HCT116 (cell line): ENCODE data around the gene FCRL3. TPM values are rescaled to one million over a fixed set of nuclear protein-coding genes. Genes with fewer than 3 reads are reported as not detected.

Source experiments
- ATAC-seq: fragments of 200-7000 bp; cut with Tn5 transposase; 2 replicates; pipeline ENCODE4 v1.9.1; 2020; ENCODE audit warnings: mild to moderate bottlenecking, moderate library complexity
- BruUV-seq: library from RNA; stranded (reverse); fragments of 400-500 nt; replicated peaks from 2 replicates; lab custom pipeline; 2021; lab: Mats Ljungman, UMichigan
- CTCF ChIA-PET: fragments of 300-600 bp; sonication (Branson Sonifier 250); formaldehyde crosslinking; loops from one replicate; lab custom pipeline; 2021; ENCODE audit warnings: antibody characterized with exemption; lab: Charles Lee
- POLR2A ChIA-PET: fragments of 300-600, 350-600 bp; sonication (Branson Sonifier 250); formaldehyde crosslinking; loops from one replicate; lab custom pipeline; 2021; ENCODE audit warnings: antibody characterized with exemption; lab: Charles Lee
- RAD21 ChIA-PET, 2 experiments: fragments of 300-600 bp; sonication (Branson Sonifier 250); formaldehyde crosslinking; loops; one replicate each; lab custom pipeline; 2023; ENCODE audit warnings: low total read pairs in 2 of 2; ENCODE audit not compliant: uncharacterized antibody in 2 of 2, unreplicated experiment in 2 of 2, low non-redundant PET in 1 of 2; lab: Charles Lee
- DNase-seq: peaks from one replicate; pipeline ENCODE4 v3.0.0-alpha.2; 2010; ENCODE audit warnings: low read depth, low spot score
- H2AFZ ChIP-seq: fragments of 200-600 bp; shearing (Covaris generic), sonication (generic); 2 replicates; pipeline ENCODE4 v1.6.1; 2017; ENCODE audit warnings: low read depth, mixed run types, mixed read lengths, antibody characterized with exemption, low read length; ENCODE audit not compliant: poor library complexity, severe bottlenecking
- H3K27ac ChIP-seq: 2 replicates; pipeline ENCODE4 v1.5.1; 2012; ENCODE audit warnings: low read depth, low read length
- H3K27me3 ChIP-seq: fragments of 200-600 bp; sonication (generic); 2 replicates; pipeline ENCODE4 v1.6.1; 2016; ENCODE audit warnings: mixed run types, low read length, mixed read lengths; ENCODE audit not compliant: insufficient read depth
- H3K36me3 ChIP-seq, 2 experiments: fragments of 200-500 bp in 1 of 2; fragments of 200-600 bp in 1 of 2; sonication (Bioruptor generic) in 1 of 2; sonication (generic) in 1 of 2; 2 replicates each; pipeline versions ENCODE4 v1.5.1 to v1.6.1; 2014 to 2016; ENCODE audit warnings: low read length in 2 of 2, inconsistent platforms in 1 of 2, mixed read lengths in 1 of 2, mixed run types in 1 of 2; ENCODE audit not compliant: insufficient read depth in 2 of 2, control insufficient read depth in 1 of 2
- H3K4me1 ChIP-seq, 2 experiments: fragments of 200-600 bp in 1 of 2; sonication (generic) in 1 of 2; 2 replicates each; pipeline versions ENCODE4 v1.5.1 to v1.6.1; 2012 to 2017; ENCODE audit warnings: low read length in 2 of 2, inconsistent platforms in 1 of 2, mild to moderate bottlenecking in 1 of 2, mixed read lengths in 1 of 2, mixed run types in 1 of 2, moderate library complexity in 1 of 2; ENCODE audit not compliant: insufficient read depth in 2 of 2, control insufficient read depth in 1 of 2
- H3K4me2 ChIP-seq: fragments of 200-600 bp; sonication (generic); 2 replicates; pipeline ENCODE4 v1.6.1; 2017; ENCODE audit warnings: mixed run types, low read length, mixed read lengths
- H3K4me3 ChIP-seq, 2 experiments: fragments of 200-600 bp in 1 of 2; sonication (generic) in 1 of 2; replicated peaks in 1 of 2; 2 replicates each; pipeline ENCODE4 v1.5.1; 2011 to 2016; ENCODE audit warnings: low read length in 2 of 2, control low read depth in 1 of 2, low read depth in 1 of 2, mild to moderate bottlenecking in 1 of 2, mixed read lengths in 1 of 2, mixed run types in 1 of 2
- H3K79me2 ChIP-seq: fragments of 200-600 bp; sonication (generic); 2 replicates; pipeline ENCODE4 v1.6.1; 2017; ENCODE audit warnings: mild to moderate bottlenecking, mixed run types, low read length, moderate library complexity, mixed read lengths; ENCODE audit not compliant: insufficient read depth
- H3K9ac ChIP-seq: fragments of 200-600 bp; sonication (generic); 2 replicates; pipeline ENCODE4 v1.6.1; 2016; ENCODE audit warnings: low read length, mixed read lengths
- H3K9me2 ChIP-seq: fragments of 200-600 bp; sonication (generic), shearing (Covaris generic); 2 replicates; pipeline ENCODE4 v1.6.1; 2017; ENCODE audit warnings: mixed run types, mild to moderate bottlenecking, moderate library complexity; ENCODE audit not compliant: insufficient read depth
- H3K9me3 ChIP-seq, 2 experiments: fragments of 200-500 bp in 1 of 2; fragments of 200-600 bp in 1 of 2; sonication (Bioruptor generic) in 1 of 2; sonication (generic) in 1 of 2; 2 replicates each; pipeline ENCODE4 v1.6.1; 2014 to 2017; ENCODE audit warnings: low read length in 2 of 2, mixed read lengths in 2 of 2, inconsistent platforms in 1 of 2, low read depth in 1 of 2, mild to moderate bottlenecking in 1 of 2, mixed run types in 1 of 2, moderate library complexity in 1 of 2; ENCODE audit not compliant: control insufficient read depth in 1 of 2, insufficient read depth in 1 of 2
- H4K20me1 ChIP-seq: fragments of 200-600 bp; sonication (generic), shearing (Covaris generic); 2 replicates; pipeline ENCODE4 v1.6.1; 2017; ENCODE audit warnings: mixed run types, mild to moderate bottlenecking, moderate library complexity; ENCODE audit not compliant: insufficient read depth
- CBX3 ChIP-seq: IDR thresholded peaks from 2 replicates; pipeline ENCODE4 v1.6.1; 2012; ENCODE audit warnings: low read depth
- CEBPB ChIP-seq: IDR thresholded peaks from 2 replicates; pipeline ENCODE4 v1.6.1; 2012; ENCODE audit warnings: low read depth
- EZH2 ChIP-seq: fragments of 200-600 bp; sonication (generic); IDR thresholded peaks from 2 replicates; pipeline ENCODE4 v1.6.1; 2017; ENCODE audit warnings: antibody characterized with exemption, mixed run types
- EZH2phosphoT487 ChIP-seq: fragments of 200-600 bp; IDR thresholded peaks from 2 replicates; pipeline ENCODE4 v1.6.1; 2018; ENCODE audit warnings: antibody characterized with exemption, borderline replicate concordance
- POLR2A ChIP-seq: IDR thresholded peaks from 2 replicates; pipeline ENCODE4 v1.7.0; 2011; ENCODE audit warnings: borderline replicate concordance; ENCODE audit not compliant: insufficient read depth, insufficient read length; ENCODE audit errors: extremely low read depth
- RAD21 ChIP-seq: IDR thresholded peaks from 2 replicates; pipeline ENCODE4 v1.6.1; 2012; ENCODE audit warnings: low read depth, mild to moderate bottlenecking
- REST ChIP-seq: IDR thresholded peaks from 2 replicates; pipeline ENCODE4 v1.6.1; 2012; ENCODE audit warnings: low read depth
- SIN3A ChIP-seq: IDR thresholded peaks from 2 replicates; pipeline ENCODE4 v1.6.1; 2012; ENCODE audit warnings: low read depth
- SP1 ChIP-seq: IDR thresholded peaks from 2 replicates; pipeline ENCODE4 v1.6.1; 2012; ENCODE audit warnings: low read depth
- SRF ChIP-seq: IDR thresholded peaks from 2 replicates; pipeline ENCODE4 v1.6.1; 2012; ENCODE audit warnings: low read depth
- YY1 ChIP-seq: IDR thresholded peaks from 2 replicates; pipeline ENCODE4 v1.6.1; 2011; ENCODE audit warnings: low read length, low read depth, moderate library complexity, mild to moderate bottlenecking; ENCODE audit not compliant: insufficient replicate concordance; ENCODE audit errors: extremely low read depth
- ZFX ChIP-seq: fragments of 450-650 bp; IDR thresholded peaks from 2 replicates; pipeline ENCODE4 v1.6.1; 2017
- ZNF274 ChIP-seq: fragments of 200-500 bp; sonication (Bioruptor generic); IDR thresholded peaks from 2 replicates; pipeline ENCODE4 v1.6.1; 2014; ENCODE audit warnings: mild to moderate bottlenecking, low read depth, low read length, inconsistent platforms
- intact Hi-C: fragments of 100-400 bp; cut with micrococcal nuclease; formaldehyde crosslinking; loops from 2 replicates; pipeline ENCODE4 v1.10.0; 2022
- total RNA-seq: library from RNA; stranded (reverse); gene quantifications from one replicate; pipeline ENCODE4 v1.2.1, GENCODE V29; 2021; ENCODE audit not compliant: unreplicated experiment
- TF ChIP-seq, protein P1 (sequence below): IDR thresholded peaks from 2 replicates; pipeline ENCODE4 v1.6.1; 2012

Gene FCRL3
- total RNA-seq, 1 experiment from 2014 or later = not detected

DNA sequence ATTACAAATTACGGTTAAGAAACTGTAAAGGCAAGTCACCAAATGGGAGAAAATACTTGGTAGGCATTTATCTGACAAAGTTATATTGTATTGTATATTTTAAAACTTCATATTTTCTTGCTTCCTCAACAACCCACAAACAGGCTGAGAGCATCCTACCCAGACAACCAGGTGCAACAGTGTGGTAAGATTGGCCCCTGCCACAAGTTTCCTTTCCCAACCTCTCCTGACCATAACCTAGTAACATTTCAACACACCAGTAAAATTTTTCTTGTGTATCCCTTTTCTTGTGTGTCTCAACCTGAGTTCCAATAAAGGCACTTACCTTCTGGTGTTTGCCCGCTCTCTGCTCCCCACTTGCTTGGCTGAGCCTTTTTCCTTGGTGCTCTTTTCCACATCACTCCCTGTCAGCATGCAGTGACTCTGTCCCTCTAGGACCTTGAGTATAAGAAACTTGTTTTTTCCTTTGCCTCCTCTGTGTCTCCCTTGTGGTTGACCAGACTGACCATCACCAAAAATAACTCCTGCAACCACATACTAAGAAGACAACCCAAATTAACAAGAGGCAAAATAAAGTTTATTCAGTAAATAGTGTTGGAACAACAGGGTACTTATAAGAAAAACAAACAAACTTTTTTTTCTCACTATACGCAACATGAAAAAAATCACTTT is 40.9 kb downstream of the FCRL3 start:
- Histone ChIP-seq H3K79me2 (no peaks in the 10 kb centered on the region), H3K4me3 (no peak overlapping the region), H3K27ac (no peak overlapping the region), H3K9me3 (no peaks in the 10 kb centered on the region), H4K20me1 (no peaks in the 10 kb centered on the region), H3K36me3 (no peaks in the 10 kb centered on the region), H3K9ac (no peak overlapping the region), H2AFZ (no peak overlapping the region), H3K9me2 (no peaks in the 10 kb centered on the region), H3K4me2 (no peak overlapping the region), H3K27me3 (no peaks in the 10 kb centered on the region; the same call in 1 of the 2 replicates), H3K4me1 (no peaks in the 10 kb centered on the region)
- intact Hi-C loops = no loop called here
- POLR2A ChIA-PET = no interaction called here
- RAD21 ChIA-PET = no interaction called here
- TF ChIP-seq EZH2phosphoT487 (no peak), RAD21 (no peak), ZNF274 (no peak), SIN3A (no peak), EZH2 (no peak), CEBPB (no peak), SP1 (no peak), POLR2A (no peak), SRF (no peak), CBX3 (no peak), ZFX (no peak), YY1 (no peak), REST (no peak)
- TF ChIP-seq, protein P1, sequence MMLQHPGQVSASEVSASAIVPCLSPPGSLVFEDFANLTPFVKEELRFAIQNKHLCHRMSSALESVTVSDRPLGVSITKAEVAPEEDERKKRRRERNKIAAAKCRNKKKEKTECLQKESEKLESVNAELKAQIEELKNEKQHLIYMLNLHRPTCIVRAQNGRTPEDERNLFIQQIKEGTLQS = no peak
- no TSS peak for BruUV-seq
- ATAC-seq (no peak), DNase-seq (no peak)
- CTCF ChIA-PET = no interaction called here
